HG03064 (cell line): Measurements from ENCODE around the gene NDUFA12.

Experiments used
- ATAC-seq: cut with Tn5 transposase; IDR thresholded peaks from one replicate; pipeline ENCODE4 v1.9.1; 2021; ENCODE audit warnings: low read depth; ENCODE audit not compliant: unreplicated experiment

The NDUFA12 gene

DNA sequence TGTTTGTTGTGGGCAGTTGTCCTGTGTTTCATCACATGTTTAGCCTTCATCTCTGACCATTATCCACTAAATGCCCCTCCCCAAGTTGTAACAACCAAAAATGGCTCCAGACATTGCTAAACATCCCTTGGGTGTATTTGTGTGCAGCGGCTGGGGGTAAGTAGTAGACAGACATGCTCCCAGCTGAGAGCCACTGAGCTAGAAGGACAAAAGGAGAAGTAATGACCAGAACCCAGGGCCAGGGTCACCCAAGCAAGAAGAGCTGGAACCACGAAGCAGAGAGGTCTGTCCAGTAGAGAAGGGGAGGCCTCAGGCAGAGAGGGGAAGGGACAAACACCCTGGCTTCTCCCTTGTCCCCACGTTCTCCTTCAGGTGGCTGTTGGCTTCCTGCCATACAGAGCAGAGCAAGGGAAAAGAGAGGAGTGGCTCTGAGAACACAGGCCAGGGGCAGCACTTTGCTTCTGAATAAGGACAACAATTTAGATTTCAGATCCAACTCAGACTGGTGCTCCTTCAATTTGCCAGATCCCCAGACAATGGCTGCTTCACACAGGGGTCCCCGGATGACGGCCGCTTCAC, 55.2 kb downstream of the NDUFA12 start:
- no peak for ATAC-seq

DNA sequence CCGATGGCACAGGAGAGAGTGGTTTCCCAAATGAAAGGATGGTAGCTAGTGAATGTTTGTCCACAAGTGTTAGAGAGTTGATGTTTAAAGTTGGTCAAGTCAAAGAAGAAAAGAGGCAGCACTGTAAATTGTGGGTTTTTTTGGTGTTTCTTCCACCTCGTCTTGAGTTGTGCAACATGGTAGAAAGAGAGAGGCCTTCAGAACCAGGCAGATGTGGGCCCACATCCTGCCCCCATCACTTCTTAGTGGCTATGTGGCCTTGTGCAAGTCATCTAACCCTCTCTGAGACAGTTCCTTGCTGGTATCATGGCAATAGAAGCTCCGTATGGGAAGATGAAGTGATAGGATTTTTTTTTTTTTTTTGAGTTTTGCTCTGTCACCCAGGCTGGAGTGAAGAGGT, 60.8 kb downstream of the NDUFA12 start:
- no peak for ATAC-seq

DNA sequence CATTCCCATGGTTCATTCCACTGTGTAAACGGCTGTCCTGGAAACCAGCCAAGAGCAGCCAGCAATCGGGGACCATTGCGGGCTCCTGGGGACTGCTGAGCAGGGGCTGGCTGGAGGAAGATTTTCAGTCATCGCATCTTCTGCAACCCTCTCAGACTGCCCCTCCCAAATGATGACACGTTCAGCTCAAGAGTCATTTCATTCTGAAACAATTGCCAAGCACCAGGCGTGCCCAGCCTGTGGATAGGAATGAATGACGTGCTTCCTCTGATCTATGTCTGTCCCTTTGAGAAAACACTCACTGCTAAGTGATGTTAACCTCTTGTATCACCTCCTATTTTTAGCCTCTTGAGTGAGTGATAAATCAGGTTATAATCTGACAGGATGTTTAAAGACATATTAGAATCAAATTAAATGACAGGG, 62.0 kb downstream of the NDUFA12 start:
- no peak for ATAC-seq

DNA sequence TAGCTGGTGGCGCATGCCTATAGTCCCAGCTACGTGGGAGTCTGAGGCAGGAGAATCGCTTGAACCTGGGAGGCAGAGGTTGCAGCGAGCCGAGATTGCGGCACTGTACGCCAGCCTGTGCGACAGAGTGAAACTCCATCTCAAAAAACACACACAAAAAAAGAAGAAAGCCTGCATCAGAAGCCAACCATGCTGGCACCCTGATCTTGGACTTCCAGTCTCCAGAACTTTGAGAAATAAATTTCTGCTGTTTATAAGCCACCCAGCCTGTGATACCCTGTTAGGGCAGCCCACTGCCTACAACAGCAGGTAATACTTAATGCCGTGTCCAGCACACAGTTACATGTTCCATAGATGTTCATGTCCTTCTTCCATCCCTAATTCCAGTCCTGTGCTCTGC, 62.7 kb downstream of the NDUFA12 start:
- no peak for ATAC-seq

DNA sequence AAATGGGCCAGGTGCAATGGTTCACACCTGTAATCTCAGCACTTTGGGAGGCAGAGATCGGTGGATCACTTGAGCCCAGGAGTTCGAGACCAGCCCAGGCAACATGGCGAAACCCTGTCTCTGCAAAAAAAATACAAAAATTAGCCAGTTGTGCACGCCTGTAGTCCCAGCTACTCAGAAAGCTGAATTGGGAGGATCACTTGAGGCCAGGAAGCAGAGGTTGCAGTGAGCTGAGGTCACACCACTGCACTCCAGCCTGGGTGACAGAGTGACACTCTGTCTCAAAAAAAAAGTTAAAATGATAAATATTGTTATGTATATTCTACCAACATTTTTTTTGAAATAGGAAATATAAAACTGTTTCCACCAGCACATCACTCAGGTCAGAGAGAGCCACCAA, 64.9 kb downstream of the NDUFA12 start:
- ATAC-seq: no peak

DNA sequence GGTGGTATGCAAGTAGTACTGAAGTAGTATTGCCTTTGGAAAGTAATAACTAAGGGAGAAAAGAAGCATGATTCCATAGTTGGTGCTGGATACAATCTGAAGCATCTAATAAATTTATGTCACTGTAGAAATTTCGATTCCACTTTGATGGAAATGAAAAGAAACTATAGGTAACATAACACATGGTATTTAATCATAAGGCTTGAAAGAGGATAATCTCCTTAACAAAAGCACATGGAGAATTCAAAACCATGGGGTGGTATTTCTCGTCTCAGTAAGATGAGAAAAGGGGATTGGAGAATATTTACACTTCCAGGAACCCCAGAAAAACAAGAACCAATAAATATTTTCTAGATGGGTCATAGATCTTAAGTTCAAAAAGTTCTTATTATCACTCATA, 72.7 kb downstream of the NDUFA12 start:
- ATAC-seq: no peak

DNA sequence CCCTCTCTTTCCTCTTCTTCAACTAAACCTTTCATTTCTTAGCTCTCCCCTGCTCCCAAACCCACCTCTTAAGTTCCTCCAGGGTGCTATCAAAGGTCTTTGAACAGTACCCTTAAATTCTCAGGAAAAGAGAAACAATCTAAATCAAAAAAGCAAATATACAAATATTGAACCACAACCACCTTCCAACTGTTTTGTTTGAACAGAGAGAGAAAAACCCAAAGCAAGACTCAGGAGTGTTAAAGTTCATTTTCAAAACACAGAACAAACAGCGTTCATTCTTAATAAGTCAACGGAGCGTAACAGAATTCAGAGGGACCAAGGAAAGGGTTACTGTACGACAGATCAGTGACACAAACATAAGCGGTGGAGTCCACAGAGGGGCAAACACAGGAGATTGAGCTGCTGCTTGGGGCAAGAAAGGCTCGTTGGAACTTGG, 73.3 kb downstream of the NDUFA12 start:
- no peak for ATAC-seq

DNA sequence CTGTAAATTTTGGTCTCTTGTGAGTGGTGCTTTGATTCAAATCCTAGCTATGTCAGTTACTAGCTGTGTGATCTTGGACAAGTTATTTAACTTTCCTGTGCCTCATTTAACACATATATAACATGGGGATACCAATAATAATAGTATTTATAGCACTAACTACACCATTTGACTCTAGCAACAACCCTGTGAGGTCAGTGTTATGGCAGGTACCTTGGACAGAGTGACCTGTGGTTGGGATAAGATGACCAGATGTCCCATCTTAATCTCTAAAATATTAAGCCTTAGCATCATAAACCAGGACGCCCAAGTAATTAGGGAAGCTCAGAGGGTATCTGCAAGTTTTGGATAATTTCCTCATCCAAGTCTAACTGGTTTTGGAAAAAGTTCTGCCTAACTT, 73.7 kb downstream of the NDUFA12 start:
- no peak for ATAC-seq

DNA sequence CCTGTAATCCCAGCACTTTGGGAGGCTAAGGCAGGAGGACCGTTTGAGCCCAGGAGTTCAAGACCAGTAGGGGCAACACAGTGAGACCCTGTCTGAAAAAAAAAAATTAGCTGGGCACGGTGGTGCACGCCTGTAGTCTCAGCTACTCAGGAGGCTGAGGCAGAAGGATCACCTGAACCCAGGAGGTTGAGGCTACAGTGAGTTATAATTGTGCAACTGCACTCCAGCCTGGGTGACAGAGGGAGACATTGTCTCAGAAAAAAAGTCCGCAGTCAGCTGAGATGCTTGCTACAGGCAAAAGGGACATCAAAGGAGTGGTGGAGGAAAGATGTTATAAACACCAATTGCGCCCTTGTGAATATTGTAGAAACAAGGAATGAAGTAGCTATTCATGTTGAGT, 77.8 kb downstream of the NDUFA12 start:
- no peak for ATAC-seq

DNA sequence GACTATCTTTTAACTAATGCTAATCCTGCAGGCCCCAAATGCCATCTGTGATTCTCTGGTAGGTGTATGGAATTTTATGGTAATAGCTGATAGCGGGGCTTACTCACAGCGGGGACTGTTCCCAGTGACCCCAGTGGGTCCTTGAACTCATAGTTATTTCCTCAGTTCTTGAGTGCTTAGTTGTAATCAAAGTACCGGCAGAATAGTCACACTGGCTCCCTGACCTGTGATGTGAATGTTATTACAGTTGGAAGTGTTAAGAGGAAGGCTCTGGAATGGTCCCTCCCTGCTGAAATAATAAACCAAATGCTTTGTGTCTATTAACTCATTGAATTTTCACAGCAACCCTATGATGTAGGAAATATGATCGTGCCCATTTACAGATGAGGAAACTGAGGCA, 78.3 kb downstream of the NDUFA12 start:
- ATAC-seq: no peak

DNA sequence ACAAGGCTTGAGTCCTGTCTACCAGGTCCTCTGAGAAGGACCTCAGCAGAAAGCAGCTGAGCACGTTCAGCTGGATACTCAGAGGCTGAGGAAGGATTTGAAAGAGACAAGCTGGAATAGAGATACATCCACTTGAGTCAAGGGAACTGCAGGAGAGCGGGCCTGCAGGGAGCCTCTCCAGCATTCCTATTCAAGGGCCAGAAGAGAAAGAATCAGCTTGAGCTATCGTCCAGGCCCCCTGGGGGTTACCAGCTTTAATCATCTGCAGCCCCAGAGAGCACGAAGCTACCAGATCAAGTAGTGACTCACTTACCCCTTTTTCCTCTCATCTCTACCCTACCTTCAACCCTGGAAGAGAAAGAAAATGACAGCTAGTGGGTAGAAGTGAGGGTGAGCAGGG, 80.9 kb downstream of the NDUFA12 start:
- ATAC-seq: no peak
